ENCODE results near the gene ADAMTS16.

The ADAMTS16 gene

GRCh38 chr5:5298841-5299541 is 158.9 kb downstream of the ADAMTS16 start:
- no peak for TF ChIP-seq CTCF (conservative IDR thresholded peaks at IDR 0.05; ENCODE audit: low read length)
- H3K4me3 ChIP-seq (ENCODE audit: low read length) = no peak overlapping the region
- DNase-seq (ENCODE audit: low read depth) = no peak

- no peak for TF ChIP-seq CTCF (conservative IDR thresholded peaks at IDR 0.05; ENCODE audit: low read length)
- H3K4me3 ChIP-seq (ENCODE audit: low read length) = no peak overlapping the region
- no peak for DNase-seq (ENCODE audit: low read depth)
Measured at GRCh38 chr5:5301176-5301575, 161.0 kb downstream of the ADAMTS16 start.

- H3K4me3 ChIP-seq (ENCODE audit: low read length) = no peak overlapping the region
- no peak for TF ChIP-seq CTCF (conservative IDR thresholded peaks at IDR 0.05; ENCODE audit: low read length)
Measured at GRCh38 chr5:5302201-5302600, 162.1 kb downstream of the ADAMTS16 start.

GRCh38 chr5:5303242-5303641 is 163.1 kb downstream of the ADAMTS16 start:
- H3K4me3 ChIP-seq (ENCODE audit: low read length) = no peak overlapping the region
- DNase-seq (ENCODE audit: low read depth) = no peak
- no peak for TF ChIP-seq CTCF (conservative IDR thresholded peaks at IDR 0.05; ENCODE audit: low read length)

More at GRCh38 chr5:5302201-5302600, 162.1 kb downstream of the ADAMTS16 start:
- DNase-seq (ENCODE audit: low read depth) = no peak

GRCh38 chr5:5304361-5305020 is 164.4 kb downstream of the ADAMTS16 start:
- no peak for DNase-seq (ENCODE audit: low read depth)
- TF ChIP-seq CTCF (conservative IDR thresholded peaks at IDR 0.05; ENCODE audit: low read length) = no peak

GRCh38 chr5:5306696-5307095 is 166.6 kb downstream of the ADAMTS16 start:
- peak; percentile 87 for DNase-seq (ENCODE audit: low read depth)
- no peak overlapping the region for H3K4me3 ChIP-seq (ENCODE audit: low read length)
- TF ChIP-seq CTCF (conservative IDR thresholded peaks at IDR 0.05; ENCODE audit: low read length) = no peak

More at GRCh38 chr5:5304361-5305020, 164.4 kb downstream of the ADAMTS16 start:
- no peak overlapping the region for H3K4me3 ChIP-seq (ENCODE audit: low read length)

GRCh38 chr5:5308319-5308718 is 168.2 kb downstream of the ADAMTS16 start:
- TF ChIP-seq CTCF (conservative IDR thresholded peaks at IDR 0.05; ENCODE audit: low read length) = no peak
- no peak for DNase-seq (ENCODE audit: low read depth)
- no peak overlapping the region for H3K4me3 ChIP-seq (ENCODE audit: low read length)

All from AG10803 (cell line).